Measurements from ENCODE around the gene FETUB.

- TF ChIP-seq CTCF (conservative IDR thresholded peaks at IDR 0.05; ENCODE audit: low read depth, low read length) (no peak), RAD21 (IDR thresholded peaks at IDR 0.05; ENCODE audit: low read length) (no peak), FOS (IDR thresholded peaks at IDR 0.05; ENCODE audit: low read depth, low read length) (no peak), SMC3 (IDR thresholded peaks at IDR 0.05; ENCODE audit: low read depth, low read length) (no peak), POLR2A (IDR thresholded peaks at IDR 0.05; ENCODE audit: low read depth, low read length) (no peak), MXI1 (IDR thresholded peaks at IDR 0.05; ENCODE audit: borderline replicate concordance, low read depth, low read length) (no peak), CEBPB (IDR thresholded peaks at IDR 0.05; ENCODE audit: low read depth, low read length) (no peak), ELK1 (IDR thresholded peaks at IDR 0.05; ENCODE audit: borderline replicate concordance, low read depth, low read length) (no peak), MAZ (IDR thresholded peaks at IDR 0.05; ENCODE audit: borderline replicate concordance, low read depth, low read length) (no peak), MAFK (IDR thresholded peaks at IDR 0.05; ENCODE audit: low read depth, low read length) (no peak), BHLHE40 (IDR thresholded peaks at IDR 0.05; ENCODE audit: low read depth, low read length) (no peak)
Measured at GRCh38 chr3:186653080-186653707, 13.0 kb downstream of the FETUB start.

All from IMR-90 (cell line).